Fibroblast of mammary gland (primary cell): ENCODE results near the gene TP73.

ENCODE experiments used
- DNase-seq: peaks from one replicate; pipeline ENCODE4 v3.0.0-alpha.2; 2010; ENCODE audit warnings: low read depth
- H3K4me3 ChIP-seq: 2 replicates; pipeline ENCODE4 v1.5.1; 2011; ENCODE audit warnings: low read depth, mild to moderate bottlenecking, low read length, moderate library complexity; ENCODE audit not compliant: control insufficient read depth
- CTCF ChIP-seq: conservative IDR thresholded peaks from 2 replicates; pipeline ENCODE4 v1.5.1; 2011; ENCODE audit warnings: low read depth, low read length, inconsistent platforms; ENCODE audit not compliant: control insufficient read depth, insufficient read depth

The TP73 gene

GRCh38 chr1:3681898-3682806 is 29.8 kb downstream of the TP73 start:
- no peak for DNase-seq
- no peak overlapping the region for H3K4me3 ChIP-seq
- no peak for TF ChIP-seq CTCF

DNA sequence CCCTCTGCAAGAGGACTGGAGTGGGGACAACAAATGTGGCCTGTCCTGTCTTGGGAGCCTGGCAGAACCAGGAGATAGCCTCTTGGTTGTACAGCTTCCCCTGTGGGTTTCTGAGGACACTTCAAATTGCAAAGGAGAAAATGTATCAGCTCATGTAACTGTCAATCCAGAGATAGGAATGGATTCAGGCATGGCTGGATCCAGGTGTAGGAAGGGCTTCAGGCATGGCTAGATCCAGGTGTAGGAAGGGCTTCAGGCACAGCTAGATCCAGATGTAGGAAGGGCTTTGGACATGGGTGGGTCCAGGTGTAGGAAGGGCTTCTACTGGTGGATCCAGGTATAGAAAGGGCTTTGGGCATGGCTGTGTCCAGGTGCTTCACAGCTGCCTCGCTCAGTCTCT is 30.9 kb downstream of the TP73 start:
- DNase-seq = no peak
- no peak overlapping the region for H3K4me3 ChIP-seq
- TF ChIP-seq CTCF = no peak

DNA sequence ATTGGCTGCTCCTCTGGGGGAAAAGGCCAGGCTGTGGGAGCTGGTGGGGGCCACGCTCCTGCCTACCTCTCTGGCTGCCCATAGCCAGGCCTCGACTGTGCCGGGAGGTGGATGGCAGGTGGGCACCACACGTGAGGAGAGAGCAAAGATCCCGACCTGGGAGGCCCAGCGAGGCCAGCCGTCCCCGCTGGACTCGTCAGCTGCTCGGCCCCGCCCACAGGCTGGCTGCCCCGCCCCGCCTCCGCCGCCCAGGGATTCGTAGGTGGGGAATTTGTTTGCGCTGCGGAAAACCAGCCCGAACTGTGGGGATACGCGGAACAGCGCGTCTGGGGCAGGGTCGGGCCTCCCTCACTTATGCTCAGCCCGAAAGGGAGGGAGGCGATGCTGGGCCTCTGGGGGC is 31.7 kb downstream of the TP73 start:
- no peak for TF ChIP-seq CTCF
- H3K4me3 ChIP-seq = no peak overlapping the region
- DNase-seq = no peak

- DNase-seq = no peak
- no peak overlapping the region for H3K4me3 ChIP-seq
- TF ChIP-seq CTCF = no peak
Observed at GRCh38 chr1:3685222-3685621, 32.9 kb downstream of the TP73 start.

GRCh38 chr1:3685906-3686305 is 33.6 kb downstream of the TP73 start:
- no peak for DNase-seq
- no peak for TF ChIP-seq CTCF

GRCh38 chr1:3687504-3687903 is 35.2 kb downstream of the TP73 start:
- no peak for TF ChIP-seq CTCF
- no peak overlapping the region for H3K4me3 ChIP-seq
- no peak for DNase-seq

More at GRCh38 chr1:3685906-3686305, 33.6 kb downstream of the TP73 start:
- H3K4me3 ChIP-seq = no peak overlapping the region
